GM21786 (cell line): ENCODE measurements around the gene C2CD4D.

ENCODE experiments used
- ATAC-seq: cut with Tn5 transposase; IDR thresholded peaks from one replicate; pipeline ENCODE4 v1.9.1; 2021; ENCODE audit not compliant: unreplicated experiment

C2CD4D gene

GRCh38 chr1:151835596-151835995, 4.0 kb downstream of the C2CD4D start:
- no peak for ATAC-seq

GRCh38 chr1:151834239-151834638, 5.4 kb downstream of the C2CD4D start:
- ATAC-seq: no peak

- no peak for ATAC-seq
Measured at GRCh38 chr1:151833172-151833900, 6.3 kb downstream of the C2CD4D start.

GRCh38 chr1:151832318-151832980, 7.2 kb downstream of the C2CD4D start:
- ATAC-seq: no peak

- ATAC-seq: no peak
Measured at GRCh38 chr1:151831605-151832004, 8.0 kb downstream of the C2CD4D start, which contains the start of gene RORC. TSS of gene RORC (minus strand) at chr1:151831802. CDS start at chr1:151831764, 38 bp downstream.

GRCh38 chr1:151831256-151831591, 8.4 kb downstream of the C2CD4D start:
- no peak for ATAC-seq

GRCh38 chr1:151830055-151830454, 9.6 kb downstream of the C2CD4D start:
- no peak for ATAC-seq

- no peak for ATAC-seq
Measured at GRCh38 chr1:151829352-151830046, 10.1 kb downstream of the C2CD4D start.

- ATAC-seq: no peak
Measured at GRCh38 chr1:151828921-151829320, 10.7 kb downstream of the C2CD4D start.

- no peak for ATAC-seq
Measured at GRCh38 chr1:151827853-151828252, 11.8 kb downstream of the C2CD4D start.

- no peak for ATAC-seq
Measured at GRCh38 chr1:151825751-151826660, 13.6 kb downstream of the C2CD4D start.

GRCh38 chr1:151825204-151825603, 14.4 kb downstream of the C2CD4D start:
- ATAC-seq: no peak

- no peak for ATAC-seq
Measured at GRCh38 chr1:151823175-151823574, 16.4 kb downstream of the C2CD4D start.

- no peak for ATAC-seq
Measured at GRCh38 chr1:151822404-151822803, 17.2 kb downstream of the C2CD4D start.

GRCh38 chr1:151820940-151821339, 18.7 kb downstream of the C2CD4D start:
- ATAC-seq: no peak

- no peak for ATAC-seq
Measured at GRCh38 chr1:151819976-151820623, 19.5 kb downstream of the C2CD4D start.

GRCh38 chr1:151819227-151819835, 20.3 kb downstream of the C2CD4D start:
- no peak for ATAC-seq

- no peak for ATAC-seq
Measured at GRCh38 chr1:151817353-151817730, 22.3 kb downstream of the C2CD4D start.

GRCh38 chr1:151816548-151817352, 22.9 kb downstream of the C2CD4D start:
- ATAC-seq: no peak
